GM19239 (cell line): Measurements from ENCODE around the gene HHIPL1.
"Not testable (repeated sequence)": the region's sequence is repeated elsewhere in the genome, so short reads cannot be mapped to it uniquely, and the experiment has no call there.

Source experiments
- DNase-seq: peaks from one replicate; pipeline ENCODE4 v3.0.0; 2011; ENCODE audit warnings: low spot score; ENCODE audit not compliant: insufficient read length
- FAIRE-seq: peaks from 2 replicates; lab custom pipeline; 2011; peaks lifted over from hg19 to GRCh38; lab: Jason Lieb, UNC

HHIPL1 gene

GRCh38 chr14:99656171-99656570, 11.2 kb downstream of the HHIPL1 start:
- DNase-seq (no peak), FAIRE-seq (no peak)

DNA sequence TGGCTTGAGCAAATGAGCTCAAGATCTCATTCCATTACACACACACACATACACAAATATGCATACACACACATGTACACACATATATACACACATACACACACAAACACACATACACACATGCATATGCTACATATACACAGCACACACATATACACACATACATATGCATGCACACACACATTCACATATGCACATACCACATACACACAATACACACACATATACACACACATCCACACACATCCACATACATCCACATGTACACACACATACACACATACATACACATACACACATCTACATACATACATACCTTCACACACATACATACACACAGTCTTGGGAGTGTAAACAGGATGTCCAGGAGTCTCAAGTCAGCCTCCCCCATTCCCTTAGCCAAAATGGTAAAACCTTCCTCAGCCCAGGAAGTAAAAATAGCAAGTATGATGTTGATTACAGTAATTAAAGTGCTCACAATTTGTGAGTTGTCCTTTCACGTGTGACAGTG, 12.8 kb downstream of the HHIPL1 start:
- DNase-seq (no peak), FAIRE-seq (no peak)

GRCh38 chr14:99658218-99658845, 13.4 kb downstream of the HHIPL1 start:
- no peak for FAIRE-seq

DNA sequence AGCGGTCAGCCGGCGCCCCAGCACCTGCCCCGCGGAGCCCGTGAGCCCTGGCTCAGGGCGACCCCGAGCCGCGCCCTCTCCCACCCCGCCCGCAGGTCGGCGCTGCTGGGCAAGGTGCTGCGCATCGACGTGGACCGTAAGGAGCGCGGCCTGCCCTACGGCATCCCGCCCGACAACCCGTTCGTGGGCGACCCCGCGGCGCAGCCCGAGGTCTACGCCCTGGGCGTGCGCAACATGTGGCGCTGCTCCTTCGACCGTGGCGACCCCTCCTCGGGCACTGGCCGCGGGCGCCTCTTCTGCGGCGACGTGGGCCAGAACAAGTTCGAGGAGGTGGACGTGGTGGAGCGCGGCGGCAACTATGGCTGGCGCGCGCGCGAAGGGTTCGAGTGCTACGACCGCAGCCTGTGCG, 14.4 kb downstream of the HHIPL1 start:
- FAIRE-seq (no peak), DNase-seq (no peak)

More at GRCh38 chr14:99658218-99658845, 13.4 kb downstream of the HHIPL1 start:
- DNase-seq, result no peak

GRCh38 chr14:99660006-99660566, 15.2 kb downstream of the HHIPL1 start:
- DNase-seq (no peak), FAIRE-seq (no peak)

DNA sequence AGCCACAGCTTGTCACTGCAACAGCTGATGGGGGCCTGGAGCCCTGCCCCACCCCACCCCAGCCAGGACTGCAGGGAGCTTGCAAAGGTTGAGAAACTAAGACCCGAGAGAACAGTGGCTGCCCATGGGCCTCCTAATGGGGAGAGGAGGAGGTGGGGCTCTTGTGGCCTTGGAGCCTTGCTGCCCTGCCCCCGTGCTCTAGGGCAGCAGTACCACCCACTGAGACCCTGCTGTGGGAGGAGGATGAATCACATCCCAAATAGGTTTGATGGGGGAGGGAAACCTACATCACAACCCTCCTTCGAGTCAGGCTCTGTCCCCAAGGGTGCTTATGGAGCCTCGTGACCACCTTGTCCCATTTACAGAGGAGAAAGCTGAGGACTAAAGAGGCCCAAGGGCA, 15.9 kb downstream of the HHIPL1 start:
- DNase-seq (no peak), FAIRE-seq (no peak)

GRCh38 chr14:99661206-99661605, 16.3 kb downstream of the HHIPL1 start:
- not testable (repeated sequence) for FAIRE-seq, DNase-seq

DNA sequence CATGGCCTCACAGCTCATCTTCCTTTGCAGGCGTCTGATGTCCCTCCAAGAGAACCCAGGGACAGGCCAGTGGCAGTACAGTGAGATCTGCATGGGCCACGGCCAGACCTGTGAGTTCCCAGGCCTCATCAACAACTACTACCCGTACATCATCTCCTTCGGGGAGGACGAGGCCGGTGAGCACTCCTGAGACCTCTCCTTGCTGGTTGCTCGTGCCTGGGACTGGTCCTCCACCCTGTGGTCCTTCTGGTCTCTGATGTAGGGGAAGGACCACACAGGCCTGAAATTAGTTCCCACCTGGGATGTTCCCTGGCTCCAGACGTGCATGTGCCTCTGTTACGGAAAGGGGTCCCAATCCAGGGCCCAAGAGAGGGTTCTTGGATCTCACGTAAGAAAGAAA, 17.9 kb downstream of the HHIPL1 start:
- no peak for FAIRE-seq
- DNase-seq, result no peak

GRCh38 chr14:99663386-99664057, 18.6 kb downstream of the HHIPL1 start:
- FAIRE-seq (no peak), DNase-seq (no peak)

DNA sequence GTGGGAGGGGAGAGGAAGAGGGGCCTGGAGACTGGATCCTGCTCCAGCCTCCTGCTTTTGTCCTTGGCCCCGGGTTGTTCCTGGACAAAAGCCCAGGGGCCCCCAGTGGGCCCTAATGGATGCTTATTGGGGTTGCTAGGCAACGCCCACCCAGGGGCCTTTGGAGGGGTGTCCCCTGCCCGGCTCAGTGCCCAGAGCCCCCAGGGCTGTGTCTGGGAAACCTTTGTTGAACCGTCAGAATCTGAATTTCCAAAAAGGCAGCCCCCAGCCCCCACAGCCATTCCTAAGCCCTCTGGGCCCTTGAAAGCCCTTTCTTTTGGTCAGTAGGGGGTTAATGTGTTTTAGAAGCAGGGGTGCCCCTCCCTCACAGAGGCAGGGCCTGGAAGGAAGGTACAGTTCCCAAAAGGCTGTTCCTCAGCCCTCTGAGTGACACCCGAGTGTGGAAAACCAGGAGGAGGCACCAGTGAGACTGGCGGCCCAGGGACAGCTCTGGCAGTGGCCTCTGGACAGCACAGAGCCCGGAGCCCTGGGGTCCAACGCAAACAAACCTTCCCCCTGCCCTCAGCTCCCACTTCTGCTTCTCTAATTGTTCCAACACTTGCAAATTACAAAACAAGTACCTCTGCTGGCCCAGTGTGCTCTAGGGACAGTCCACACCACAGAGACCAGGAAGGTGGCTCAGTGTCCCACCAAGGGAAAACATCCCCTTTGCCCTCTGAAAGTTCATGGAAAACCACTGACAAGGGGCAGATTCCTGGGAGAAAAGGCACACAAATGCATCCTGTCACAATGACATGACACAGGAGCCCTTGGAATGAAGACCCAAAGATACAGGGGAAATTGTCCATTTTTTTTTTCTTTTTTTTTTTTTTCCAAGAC, 19.4 kb downstream of the HHIPL1 start:
- FAIRE-seq (no peak), DNase-seq (no peak)

DNA sequence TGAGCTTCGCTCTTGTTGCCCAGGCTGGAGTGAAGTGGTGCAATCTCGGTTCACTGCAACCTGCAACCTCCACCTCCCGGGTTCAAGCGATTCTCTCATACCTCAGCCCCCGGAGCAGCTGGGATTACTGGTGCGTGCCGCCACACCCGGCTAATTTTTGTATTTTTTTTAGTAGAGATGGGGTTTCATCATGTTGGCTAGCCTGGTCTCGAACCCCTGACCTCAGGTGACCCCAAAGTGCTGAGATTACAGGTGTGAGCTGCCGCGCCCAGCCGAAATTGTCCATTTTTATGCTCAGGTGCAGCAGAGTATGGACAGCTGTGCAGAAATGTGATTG, 20.0 kb downstream of the HHIPL1 start:
- no peak for FAIRE-seq

DNA sequence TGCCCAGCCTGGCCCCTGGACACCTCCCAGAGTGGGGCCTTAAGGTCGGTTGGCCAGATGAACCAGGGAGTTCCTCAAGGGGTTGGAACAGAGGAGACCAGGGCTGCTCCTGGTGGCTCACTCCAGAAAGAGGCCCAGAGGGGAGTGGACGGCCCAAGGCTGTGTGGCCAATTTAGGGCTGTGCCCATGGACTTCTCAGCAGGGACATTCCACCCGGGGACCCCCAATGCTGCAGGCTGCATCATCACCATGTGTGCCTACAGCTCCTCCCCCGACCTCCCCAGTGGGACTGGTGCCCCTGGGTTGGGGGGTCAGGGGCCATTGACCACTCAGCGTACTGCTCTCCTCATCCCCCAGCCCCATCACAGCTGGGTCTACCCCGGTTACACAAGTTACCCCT, 21.6 kb downstream of the HHIPL1 start:
- FAIRE-seq, result no peak
- DNase-seq, result no peak

More for the DNA sequence above, 20.0 kb downstream of the HHIPL1 start:
- no peak for DNase-seq

DNA sequence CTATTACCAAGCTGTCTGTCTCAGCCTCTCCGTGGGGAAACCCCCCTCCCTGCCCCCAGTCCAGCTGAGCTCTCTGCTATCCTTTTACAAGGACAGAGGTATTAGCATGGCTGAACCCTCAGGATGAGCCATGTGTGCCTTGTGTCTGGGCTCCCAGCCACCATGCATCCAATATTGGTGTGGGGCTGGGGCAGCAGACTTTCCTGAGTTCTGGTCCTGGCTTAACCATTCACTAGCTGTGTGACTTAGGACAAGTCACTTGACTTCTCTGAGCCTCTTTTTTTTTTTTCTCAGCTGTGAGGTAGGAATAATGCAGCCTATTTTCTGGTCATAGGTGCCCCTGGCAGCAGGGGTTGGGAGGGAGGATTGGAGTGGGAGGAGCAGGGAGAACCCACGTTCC, 22.1 kb downstream of the HHIPL1 start:
- no peak for FAIRE-seq
- DNase-seq, result no peak

DNA sequence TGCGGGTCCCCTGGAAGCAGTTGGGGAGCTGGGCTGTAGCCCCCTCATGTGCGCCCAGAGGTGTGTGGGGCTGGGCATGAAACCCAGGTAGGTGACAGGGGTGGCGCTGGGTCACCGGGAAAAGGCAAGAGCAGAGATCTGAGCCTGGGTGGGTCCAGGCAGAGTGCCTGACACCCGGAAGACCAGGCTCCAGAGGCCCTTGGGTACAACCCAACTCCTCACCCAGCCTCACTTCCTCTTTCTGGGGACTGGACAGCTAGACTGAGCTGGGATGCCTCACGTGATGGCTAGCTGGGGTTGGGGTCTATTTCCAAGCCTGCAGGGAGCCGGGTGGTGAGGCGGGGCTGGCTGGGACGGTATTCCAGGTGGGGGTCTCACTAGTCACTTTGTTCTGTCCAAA, 22.9 kb downstream of the HHIPL1 start:
- no peak for FAIRE-seq

DNA sequence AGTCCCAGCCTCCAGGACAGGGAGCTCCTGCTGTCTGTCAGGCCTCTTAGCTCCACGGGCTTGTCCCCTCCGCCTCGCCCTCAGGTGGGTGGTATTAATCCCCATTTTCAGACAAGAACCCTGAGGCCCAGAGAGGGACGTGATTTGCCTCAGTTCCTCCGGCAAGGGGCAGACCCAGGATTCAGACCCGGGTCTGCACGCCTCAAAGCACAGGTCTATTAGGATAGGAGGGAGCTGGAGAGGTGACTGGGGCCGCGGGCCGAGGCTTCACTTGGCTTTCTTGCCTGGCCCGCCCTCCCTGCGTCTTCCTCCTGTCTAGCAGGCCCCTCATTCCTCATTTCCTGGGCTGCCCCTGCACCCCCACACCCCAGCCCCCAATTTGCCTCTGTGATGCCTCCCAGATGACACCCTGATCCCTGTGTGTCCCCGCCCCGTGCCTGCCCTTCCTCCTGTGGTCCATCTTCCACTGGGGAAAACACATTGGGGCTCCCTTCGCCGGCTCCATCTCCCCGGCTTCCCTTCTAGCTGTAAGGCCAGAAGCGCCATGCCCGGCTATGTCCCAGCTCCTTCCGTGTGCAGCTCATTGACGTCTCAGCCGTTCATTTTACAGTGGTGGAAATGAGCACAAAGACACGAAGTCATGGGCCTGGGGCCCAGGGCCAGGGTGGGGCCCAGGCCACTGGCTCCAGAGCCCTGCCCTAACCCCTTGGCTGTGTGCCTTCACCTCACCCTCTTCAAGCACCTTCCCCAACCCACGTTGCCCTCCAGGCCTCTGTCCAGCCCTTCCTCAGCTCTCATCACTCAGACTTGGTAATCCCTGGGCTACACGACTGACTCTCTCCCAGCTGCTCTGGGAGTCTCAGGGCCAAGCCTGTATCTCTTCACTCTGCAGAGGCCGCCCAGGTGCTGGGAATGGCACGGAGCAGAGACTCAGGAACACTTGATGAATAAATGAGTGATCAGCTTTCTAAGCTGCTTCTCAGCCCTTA, 23.7 kb downstream of the HHIPL1 start:
- DNase-seq, result no peak
- FAIRE-seq, result no peak

More for the DNA sequence above, 22.9 kb downstream of the HHIPL1 start:
- no peak for DNase-seq

- DNase-seq, result no peak
- FAIRE-seq, result no peak
Observed at GRCh38 chr14:99670361-99671234, 25.7 kb downstream of the HHIPL1 start.

GRCh38 chr14:99671235-99672224, 26.6 kb downstream of the HHIPL1 start:
- no peak for FAIRE-seq
- no peak for DNase-seq
